Amniotic epithelial cell (primary cell): ENCODE measurements around the gene KMT2C.
"Not testable (repeated sequence)": the region's sequence is repeated elsewhere in the genome, so short reads cannot be mapped to it uniquely, and the experiment has no call there.

Source experiments
- DNase-seq: peaks from one replicate; pipeline ENCODE4 v3.0.0-alpha.2; 2010; ENCODE audit warnings: low read depth

The KMT2C gene

DNA sequence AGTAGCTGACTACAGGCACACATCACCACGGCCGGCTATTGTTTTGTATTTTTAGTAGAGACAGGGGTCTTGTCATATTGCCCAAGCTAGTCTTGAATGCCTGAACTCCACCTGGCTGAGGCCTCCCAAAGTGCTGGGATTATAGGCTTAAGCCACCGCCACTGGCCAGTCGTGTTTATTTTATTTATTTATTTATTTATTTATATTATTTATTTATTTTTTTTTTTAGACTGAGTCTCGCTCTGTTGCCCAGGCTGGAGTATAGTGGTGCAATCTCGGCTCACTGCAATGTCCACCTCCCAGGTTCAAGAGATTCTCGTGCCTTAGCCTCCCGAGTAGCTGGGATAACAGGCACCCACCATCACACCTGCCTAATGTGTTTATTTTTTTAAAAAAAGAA is 6.0 kb upstream of the KMT2C start:
- DNase-seq: not testable (repeated sequence)

DNA sequence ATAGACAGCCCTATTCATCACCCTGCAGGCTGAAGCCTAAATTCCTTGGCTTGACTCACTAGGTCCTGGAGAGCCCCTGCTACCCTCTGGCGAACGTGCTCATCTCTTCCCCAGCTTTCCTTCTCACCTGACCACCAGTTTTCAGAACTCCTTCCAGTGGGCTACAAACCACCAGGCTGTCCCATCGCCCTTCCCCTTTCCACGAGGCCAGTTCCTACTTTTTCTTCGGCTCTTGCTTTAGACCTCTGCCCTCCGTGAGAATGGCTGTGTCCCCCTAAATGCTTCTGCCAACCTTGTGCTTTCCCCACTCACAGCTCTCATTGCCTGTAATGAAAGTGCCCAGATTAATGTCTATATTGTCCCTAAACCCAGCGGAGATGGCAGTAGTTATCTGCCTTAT is 5.4 kb upstream of the KMT2C start:
- not testable (repeated sequence) for DNase-seq

DNA sequence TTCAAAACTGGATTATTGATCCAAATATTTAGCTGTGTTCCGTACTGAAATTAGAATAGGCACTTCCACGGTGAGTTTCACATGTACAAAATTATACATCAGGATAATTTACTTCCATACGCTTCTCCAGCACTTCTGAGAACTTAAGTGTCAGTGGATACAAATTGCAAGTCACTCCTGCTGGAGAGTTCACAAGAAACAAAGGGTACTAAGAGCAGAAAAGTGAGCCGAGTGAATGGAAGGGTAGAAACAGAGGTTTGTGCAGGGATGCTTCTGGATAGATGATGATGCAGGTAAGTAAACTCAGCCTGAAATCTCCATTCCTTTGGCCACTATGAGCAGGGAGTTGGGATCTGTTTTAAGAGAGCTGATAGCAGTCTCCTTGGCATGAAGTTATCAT is 2.2 kb upstream of the KMT2C start:
- not testable (repeated sequence) for DNase-seq

DNA sequence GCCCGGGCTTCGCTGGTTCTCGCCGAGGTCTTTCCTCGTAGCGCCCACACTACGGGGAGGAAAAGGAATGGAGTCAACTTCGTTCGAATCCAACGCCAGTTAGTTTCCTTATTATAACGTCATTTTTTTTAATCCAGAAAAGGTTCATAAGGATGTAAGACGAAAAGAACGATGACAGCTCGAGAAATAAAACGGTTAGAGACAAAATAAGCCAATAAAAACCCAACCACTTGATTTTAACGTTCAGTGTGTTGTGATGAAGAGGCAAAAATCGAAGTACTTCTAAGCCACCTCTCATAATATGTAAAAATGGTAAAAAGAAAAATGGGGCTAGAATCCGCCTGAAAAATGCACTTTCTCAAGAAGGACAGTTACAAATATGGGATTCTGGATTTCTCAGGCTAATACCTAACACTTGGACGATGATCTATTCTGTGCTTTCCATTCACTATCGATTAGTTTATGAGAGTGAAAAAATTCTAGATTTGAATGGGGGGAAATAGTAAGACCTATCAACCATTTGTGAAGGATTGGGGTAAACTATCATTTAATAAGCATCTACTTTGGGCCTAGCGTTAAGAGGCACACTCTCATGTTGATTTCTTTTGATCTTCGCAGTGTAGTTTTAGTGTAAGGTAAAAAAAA is 1.2 kb upstream of the KMT2C start:
- DNase-seq: not testable (repeated sequence)

DNA sequence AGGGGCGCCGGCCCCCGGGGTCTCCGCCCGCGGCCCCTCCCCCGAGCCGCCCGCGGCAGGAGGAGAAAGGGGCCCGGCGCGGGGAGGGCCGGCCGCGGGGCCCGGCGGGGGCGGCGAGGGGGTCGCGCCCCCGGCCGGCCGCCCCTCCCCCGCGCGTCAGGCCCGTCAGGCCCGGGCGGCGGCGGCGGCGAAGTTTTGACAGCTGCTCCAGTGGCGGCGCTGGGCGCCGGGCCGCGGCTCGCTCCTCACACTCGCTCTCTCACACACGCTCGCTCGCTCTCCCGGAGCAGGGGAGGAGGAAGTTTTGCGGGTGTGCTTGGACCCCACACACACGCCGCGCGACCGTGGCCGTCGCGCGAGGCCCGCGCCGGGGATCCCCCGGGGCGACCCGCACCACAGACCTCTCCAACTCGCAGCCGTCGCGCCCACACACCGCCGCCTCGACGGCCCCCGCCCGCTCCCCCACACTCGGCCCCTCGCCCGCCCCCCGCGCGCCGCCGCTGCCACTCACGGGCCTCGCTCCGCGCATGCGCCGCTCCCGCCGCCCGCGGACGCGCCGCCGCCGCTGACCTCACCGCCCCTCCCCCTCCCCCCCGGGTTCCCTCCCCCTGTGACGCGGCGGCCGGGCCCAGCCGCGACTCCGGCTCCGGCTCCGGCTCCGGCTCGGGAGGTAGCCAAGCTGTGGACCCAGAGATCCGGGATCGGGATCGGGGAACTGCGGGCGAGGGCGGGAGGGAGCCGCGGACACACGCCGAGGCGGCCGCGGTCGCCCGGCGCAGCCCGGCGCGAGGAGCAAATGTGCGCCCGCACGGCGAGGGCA is 518 bp upstream of the KMT2C start:
- DNase-seq: peak; percentile 87

DNA sequence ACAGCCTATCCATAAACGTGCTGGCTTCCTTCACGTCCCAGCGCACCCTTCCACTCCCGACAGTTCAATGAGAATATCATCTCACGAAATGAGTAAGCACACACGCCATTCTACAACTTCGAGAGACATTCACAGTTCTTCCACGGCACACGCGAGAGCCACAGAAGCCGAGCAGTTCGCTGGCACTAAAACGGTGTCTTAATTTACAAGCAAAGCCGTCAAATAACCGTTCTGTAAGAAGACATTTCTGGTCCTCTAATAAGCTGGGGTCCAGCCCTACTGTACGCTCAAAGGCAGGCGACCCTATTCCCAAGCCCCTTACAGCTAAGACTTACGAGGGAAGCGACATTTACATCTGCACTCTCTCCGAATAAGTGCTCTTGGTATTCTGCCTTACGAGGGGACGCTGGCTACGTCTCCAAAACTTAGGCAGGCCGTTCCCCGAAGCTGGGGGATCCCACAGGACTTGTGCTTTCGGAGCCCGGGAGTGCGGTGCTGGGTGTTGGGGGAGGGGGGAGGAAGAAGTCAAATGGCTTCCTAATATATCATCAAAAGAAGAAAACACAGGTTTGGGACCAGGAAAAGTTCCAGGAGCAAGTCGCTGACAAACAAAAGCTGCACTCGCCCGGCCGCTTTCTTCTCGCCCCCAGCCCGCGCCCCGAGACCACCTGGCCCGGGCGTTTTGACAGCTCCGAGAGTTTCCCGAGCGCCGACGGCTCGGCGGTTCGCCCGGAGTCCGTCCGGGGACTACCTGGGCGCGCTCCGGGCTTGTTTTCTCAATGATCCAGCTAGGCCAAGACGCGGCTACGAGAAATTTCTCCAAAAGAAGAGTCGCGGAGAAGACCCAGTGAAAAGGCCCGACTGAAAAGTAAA is 1.1 kb downstream of the KMT2C start:
- peak; percentile 45 for DNase-seq

DNA sequence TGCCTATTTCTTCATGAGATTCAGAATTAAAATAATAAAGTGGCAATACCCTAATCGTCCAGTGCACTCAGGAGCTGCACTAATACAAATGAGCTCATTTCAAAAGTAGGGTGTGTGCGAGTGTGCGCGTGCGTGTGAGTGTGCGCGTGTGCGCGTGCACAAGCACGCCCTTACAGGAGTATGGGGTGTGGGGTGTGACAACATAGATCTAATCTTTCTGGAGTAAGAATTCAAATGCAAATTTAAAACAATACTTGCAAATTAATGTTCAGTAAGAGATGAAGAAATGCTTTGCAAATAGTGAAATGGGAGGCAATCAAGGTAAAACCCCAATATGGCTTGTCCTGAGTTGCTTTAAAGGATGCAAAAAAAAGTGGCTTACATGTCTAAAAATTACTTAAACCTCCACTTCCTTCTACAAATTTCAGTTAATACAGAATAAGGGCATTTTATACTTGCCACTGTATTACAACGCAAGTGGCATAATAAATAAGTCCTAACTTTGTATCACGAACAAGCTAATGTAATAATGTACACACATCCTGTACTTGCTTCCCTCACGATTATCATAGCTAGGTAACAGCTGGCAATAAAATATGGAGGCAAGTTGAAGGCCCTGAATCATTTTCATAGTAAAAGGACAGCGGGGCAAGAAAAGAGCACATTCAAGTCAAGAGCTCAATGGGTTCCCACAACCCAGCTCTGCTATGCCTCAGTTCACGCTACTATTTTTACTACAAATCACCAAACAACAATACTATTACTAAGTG is 1.9 kb downstream of the KMT2C start:
- not testable (repeated sequence) for DNase-seq

DNA sequence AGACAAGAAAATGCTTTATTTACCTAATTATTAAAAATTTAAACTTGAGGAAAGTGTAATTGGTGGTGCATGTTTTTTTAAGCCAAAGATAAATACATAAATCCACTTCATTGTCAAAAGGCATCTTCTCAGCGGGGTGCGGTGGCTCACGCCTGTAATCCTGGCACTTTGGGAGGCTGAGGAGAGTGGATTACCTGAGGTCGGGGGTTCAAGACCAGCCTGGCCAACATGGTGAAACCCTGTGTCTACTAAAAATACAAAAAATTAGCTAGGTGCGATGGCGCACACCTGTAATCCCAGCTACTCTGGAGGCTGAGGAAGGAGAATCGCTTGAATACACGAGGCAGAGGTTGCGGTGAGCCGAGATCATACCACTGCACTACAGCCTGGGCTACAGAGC is 3.1 kb downstream of the KMT2C start:
- DNase-seq: not testable (repeated sequence)

DNA sequence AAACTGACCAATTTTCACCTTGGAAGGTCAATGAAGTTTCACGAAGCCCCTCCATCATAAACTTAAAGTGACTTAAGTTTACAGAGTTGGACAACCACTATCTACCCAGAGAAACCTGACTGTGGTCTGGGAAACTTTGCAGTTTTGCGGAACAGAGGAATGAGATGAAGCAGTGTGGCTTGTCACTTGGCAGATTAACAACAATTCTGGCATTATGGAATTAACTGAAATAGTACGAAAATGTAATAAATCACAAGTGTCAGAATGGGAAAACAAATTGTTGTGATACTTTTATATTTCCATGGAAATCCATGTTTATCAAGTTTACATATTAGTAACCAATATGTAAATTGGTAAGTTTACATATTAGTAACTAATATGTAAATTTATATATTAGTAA is 4.9 kb downstream of the KMT2C start:
- peak; percentile 47 for DNase-seq

DNA sequence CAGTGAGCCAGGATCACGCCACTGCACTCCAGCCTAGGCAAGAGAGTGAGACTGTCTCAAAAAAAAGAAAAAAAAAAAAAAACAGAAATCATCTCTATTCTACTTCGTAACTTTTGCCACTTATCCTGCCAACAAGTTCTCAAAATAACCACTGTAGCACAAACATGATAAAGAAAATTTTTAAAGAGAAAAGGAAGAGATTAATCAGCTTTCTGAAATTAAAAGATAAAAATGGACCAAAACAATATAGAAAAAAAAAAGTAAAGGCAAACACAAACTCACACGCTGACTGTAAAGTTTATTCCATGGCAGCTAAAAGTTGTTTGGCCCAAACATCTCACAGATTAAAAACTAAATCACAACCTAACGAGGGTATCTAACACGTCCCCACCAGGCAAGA is 5.7 kb downstream of the KMT2C start:
- not testable (repeated sequence) for DNase-seq

DNA sequence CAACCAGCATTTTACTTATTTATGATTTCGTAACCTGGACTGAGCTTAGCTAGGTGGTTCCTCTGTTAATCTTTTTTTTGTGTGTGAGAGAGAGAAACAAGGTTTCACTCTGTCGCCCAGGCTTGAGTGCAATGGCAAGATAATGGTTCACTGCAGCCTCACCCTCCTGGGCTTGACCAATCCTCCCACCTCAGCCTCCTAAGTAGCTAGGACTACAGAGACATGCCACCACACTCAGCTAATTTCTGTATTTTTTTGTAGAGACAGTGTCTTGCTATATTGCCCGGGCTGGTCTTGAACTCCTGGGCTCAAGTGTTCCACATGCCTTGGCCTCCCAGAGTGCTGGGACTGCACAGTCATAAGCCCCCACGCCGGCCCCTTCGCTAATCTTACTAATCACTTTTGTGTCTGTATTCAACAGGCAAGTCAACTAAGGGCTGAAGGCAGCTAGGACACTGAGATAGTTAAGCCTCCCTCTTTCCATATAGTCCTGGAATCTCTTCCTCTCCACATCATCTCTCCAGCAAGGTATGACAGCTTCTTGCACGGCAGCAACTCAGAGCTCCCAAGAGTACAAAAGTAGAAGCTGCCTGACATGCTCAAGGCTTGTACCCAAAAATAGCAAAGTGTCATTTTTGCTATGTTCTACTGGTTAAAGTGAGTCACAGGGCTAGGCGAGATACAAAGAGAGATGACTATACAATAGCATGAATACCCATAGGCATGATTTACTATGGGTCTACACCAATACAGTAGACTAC is 11.3 kb downstream of the KMT2C start:
- DNase-seq: no peak

DNA sequence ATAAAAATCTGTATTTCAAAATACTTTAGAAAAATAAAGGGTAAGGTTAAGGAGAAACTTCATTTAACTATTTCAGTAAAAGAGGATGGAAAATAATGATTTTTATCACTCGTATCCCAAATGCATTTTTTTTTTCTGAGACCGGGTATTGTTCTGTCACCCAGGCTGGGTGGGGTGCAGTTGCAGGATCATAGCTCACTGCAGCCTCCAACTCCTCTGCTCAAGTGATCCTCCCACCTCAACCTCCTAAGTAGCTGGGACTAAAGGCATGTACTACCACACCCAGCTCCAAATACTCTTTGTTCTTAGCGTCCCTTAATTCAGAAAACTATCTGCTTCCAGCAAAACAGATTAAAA is 11.8 kb downstream of the KMT2C start:
- DNase-seq: no peak

DNA sequence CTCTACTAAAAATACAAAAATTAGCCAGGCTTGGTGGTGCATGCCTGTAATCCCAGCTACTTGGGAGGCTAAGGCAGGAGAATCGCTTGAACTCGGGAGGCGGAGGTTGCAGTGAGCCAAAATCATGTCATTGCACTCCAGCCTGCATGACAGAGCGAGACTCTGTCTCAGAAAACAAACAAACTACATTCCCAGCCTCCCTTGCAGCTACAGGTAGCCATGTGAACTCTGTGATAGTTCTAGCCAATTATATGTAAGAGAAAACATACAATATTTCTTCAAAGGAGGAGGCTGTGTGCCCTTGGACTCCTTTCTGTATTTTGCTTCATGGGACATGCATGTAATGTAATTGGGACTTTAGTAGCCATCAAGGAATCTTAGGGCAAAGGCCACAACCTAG is 12.6 kb downstream of the KMT2C start:
- DNase-seq: not testable (repeated sequence)

DNA sequence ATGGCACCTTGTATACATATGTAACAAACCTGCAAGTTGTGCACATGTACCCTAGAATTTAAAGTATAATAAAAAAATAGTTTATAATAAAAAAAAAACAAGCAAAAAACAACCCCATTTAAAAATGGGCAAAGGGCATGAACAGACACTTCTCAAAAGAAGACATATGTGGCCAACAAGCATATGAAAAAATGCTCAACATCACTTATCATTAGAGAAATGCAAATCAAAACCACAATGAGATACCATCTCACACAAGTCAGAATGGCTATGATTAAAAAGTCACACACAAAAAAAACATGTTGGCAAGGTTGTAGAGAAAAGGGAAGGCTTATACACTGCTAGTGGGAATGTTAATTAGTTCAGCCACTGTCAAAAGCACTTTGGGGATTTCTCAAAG is 14.9 kb downstream of the KMT2C start:
- DNase-seq: not testable (repeated sequence)

DNA sequence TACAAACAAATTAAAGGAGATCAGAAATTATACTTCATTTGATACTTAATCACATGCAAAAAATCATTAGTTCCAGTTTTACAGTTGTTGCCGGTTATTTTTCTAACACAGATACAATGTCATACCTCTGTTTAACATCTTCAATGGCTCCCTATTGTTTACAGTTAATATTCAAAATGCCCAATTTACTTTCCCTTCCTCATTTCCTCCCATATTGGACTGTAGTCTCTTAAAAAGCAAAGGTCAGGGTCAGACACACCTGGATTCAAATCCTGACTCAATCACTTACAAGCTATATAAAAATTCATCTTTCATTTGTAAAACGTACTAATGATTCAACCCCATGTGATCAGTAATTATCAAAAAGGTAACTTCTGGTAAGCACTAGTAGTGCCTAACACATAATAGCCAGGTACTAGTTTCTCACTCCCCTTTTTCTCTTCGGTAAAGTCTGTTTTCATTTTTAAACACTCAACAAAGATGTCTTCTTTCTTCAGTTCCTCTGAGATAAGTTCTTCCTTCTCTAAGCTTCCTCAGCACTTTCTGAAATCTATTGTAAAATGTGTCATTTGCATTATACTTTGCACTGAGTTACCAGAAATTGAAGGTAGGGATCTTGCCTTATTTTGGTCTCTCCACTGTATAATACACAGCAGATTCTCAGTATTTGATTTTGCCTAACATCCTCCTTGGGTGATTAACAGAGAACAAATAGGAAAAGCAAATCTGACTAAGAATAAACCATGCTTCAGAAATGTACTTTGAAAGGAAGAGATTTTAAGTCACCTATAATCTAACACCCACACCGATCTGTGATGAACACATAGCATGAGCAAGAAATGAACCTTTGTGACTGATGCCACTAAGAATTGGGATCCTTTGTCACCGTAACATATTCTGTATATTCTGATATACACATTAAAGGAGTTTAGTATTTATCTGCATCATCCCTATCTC is 16.1 kb downstream of the KMT2C start:
- no peak for DNase-seq

DNA sequence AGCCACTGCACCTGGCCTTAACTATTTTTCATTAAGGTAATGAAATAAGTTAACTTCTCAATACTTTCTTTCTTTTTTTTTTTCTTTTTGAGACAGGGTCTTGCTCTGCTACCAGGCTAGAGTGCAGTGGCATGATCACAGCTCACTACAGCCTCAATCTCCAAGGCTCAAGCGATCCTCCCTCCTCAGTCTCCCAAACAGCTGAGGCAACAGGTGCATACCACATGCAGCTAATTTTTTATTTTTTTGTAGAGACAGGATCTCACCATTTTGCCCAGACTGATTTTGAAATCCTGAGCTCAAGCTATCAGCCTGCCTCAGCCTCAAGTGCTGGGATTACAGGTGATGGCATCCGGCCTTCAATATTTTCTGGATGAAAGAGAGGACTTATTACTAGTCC is 21.0 kb downstream of the KMT2C start:
- no peak for DNase-seq

DNA sequence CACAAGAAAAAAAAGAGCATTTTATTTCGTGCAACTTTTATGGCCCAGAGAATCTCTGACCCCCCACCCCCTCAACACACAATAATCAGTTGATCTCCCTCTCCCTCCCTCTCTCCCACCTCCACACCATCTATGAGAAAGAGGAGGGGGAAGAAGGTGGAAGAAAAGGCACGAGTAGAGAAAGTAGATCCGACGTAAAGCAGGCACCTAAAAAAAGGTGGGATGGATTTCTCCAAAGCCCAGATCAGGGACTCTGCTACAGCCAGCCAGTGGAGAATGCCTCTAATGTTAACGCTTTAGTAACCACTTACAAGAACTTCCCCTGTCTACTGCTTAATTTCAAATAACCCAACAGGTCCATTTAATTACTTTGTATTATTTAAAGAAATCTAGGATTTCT is 24.4 kb downstream of the KMT2C start:
- DNase-seq: peak; percentile 28

DNA sequence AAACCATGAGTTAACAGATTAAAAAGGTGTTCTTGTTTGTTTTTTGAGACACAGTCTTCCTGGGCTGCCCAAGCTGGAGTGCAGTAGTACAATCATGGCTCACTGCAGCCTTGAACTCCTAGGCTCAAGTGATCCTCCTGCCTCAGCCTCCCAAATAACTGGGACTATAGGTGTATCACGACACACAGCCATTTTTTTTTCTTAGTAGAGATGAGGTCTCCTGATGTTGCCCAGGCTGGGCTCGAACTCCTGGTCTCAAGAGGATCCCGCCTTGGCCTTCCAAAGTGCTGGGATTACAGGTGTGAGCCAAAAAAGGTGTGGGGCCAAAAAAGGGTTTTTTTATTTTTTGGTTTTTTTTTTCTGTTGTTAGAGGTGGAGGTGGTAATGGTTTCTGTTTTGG is 29.3 kb downstream of the KMT2C start:
- DNase-seq: no peak

DNA sequence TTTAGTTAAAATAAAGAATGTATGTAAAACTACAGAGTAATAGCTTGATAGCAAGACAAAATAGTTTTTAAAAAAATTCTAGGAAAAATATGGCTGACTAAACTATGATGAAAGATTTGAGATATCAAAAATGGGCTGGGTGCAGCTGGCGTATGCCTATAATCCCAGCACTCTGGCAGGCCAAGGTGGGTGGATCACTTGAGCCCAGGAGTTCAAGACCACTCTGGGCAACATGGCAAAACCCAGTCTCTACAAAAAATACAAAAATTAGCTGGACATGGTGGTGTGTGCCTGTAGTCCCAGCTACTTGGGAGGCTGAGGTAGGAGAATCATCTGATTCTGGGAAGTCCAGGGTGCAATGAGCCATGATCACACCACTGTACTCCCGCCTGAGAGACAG is 29.8 kb downstream of the KMT2C start:
- DNase-seq: not testable (repeated sequence)

DNA sequence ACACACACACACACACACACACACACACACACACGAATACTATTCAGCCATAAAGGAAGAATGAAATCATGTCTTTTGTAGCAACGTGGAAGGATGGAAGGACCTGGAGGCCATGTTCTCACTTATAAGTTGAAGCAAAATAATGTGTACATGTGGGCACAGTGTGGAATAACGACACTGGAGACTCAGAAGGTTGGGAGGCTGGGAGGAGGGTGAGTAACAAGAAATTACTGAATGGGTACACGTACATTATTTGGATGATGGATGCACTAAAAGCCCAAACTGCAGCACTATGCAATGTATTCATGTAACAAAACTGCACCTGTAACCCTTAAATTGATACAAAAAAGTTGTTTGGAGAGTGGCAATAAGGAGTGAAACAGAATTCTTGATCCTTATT is 32.1 kb downstream of the KMT2C start:
- no peak for DNase-seq
